ENCODE data around the gene TSPOAP1.

- TF ChIP-seq CTCF (conservative IDR thresholded peaks at IDR 0.05 in 1 of 2, IDR thresholded peaks at IDR 0.05 in 1 of 2; ENCODE audit: extremely low read depth in 1 of 2, insufficient read depth in 1 of 2, low read depth in 1 of 2, low read length in 2 of 2) = no peak
- no peak for TF ChIP-seq EZH2 (IDR thresholded peaks at IDR 0.05; ENCODE audit: borderline replicate concordance, low read length)
Observed at GRCh38 chr17:58337600-58338453, 9.2 kb upstream of the TSPOAP1 start.

Data from mammary epithelial cell (primary cell).